Sigmoid colon (tissue), 7 donors: ENCODE results near the gene NUP58. TPM values are rescaled to one million over a fixed set of nuclear protein-coding genes. Genes with fewer than 3 reads are reported as not detected.

Experiments used
- DNase-seq: peaks from one replicate; pipeline ENCODE4 v3.0.0-alpha.2; 2019
- H3K27ac ChIP-seq, 4 donors: fragments of 200-600 bp; sonication (generic); one replicate each; pipeline ENCODE4 v1.5.1; 2016 to 2019; ENCODE audit warnings: mild to moderate bottlenecking in 1 of 4
- H3K27me3 ChIP-seq, 3 donors: fragments of 200-600 bp; sonication (generic); one replicate each; pipeline ENCODE4 v1.5.1; 2019; ENCODE audit warnings: mild to moderate bottlenecking in 1 of 3
- H3K36me3 ChIP-seq, 4 donors: fragments of 200-600 bp; sonication (generic); one replicate each; pipeline ENCODE4 v1.5.1; 2016 to 2019
- H3K4me1 ChIP-seq, 4 donors: fragments of 200-600 bp; sonication (generic); one replicate each; pipeline ENCODE4 v1.5.1; 2017 to 2019
- H3K4me3 ChIP-seq, 4 donors: fragments of 200-600 bp; sonication (generic); one replicate each; pipeline ENCODE4 v1.5.1; 2017 to 2019; ENCODE audit warnings: mild to moderate bottlenecking in 2 of 4, moderate library complexity in 1 of 4
- H3K9me3 ChIP-seq, 4 donors: fragments of 200-600 bp in 3 of 4; sonication (generic) in 3 of 4; one replicate each; pipeline versions ENCODE4 v1.5.1 to v1.6.1; 2013 to 2019
- CTCF ChIP-seq, 4 experiments: fragments of 450-650 bp in 3 of 4; fragments of 200-600 bp in 1 of 4; IDR thresholded peaks; one replicate each; pipeline ENCODE4 v1.5.1; 2016 to 2019; ENCODE audit warnings: antibody characterized with exemption in 4 of 4, mild to moderate bottlenecking in 3 of 4, moderate library complexity in 2 of 4
- EP300 ChIP-seq, 4 donors: sonication (generic); formaldehyde crosslinking; IDR thresholded peaks; one replicate each; pipeline ENCODE4 v1.6.1; 2017; ENCODE audit warnings: antibody characterized with exemption in 4 of 4
- POLR2A ChIP-seq, 2 donors: fragments of 450-650 bp; IDR thresholded peaks; one replicate each; pipeline ENCODE4 v1.6.1; 2016; ENCODE audit warnings: antibody characterized with exemption in 2 of 2, mild to moderate bottlenecking in 2 of 2, moderate library complexity in 2 of 2
- POLR2AphosphoS5 ChIP-seq, 4 donors: sonication (generic); formaldehyde crosslinking; IDR thresholded peaks; one replicate each; pipeline ENCODE4 v1.6.1; 2017; ENCODE audit warnings: antibody characterized with exemption in 4 of 4
- WGBS, 2 donors: extraction: QIAGEN DNeasy Blood & Tissue Kit; methylation state at CpG; one replicate each; pipeline ENCODE4 v1.1.7; 2013; 5-methylcytosine and 5-hydroxymethylcytosine counted together
- intact Hi-C: fragments of 100-400 bp; cut with DNase I; formaldehyde crosslinking; loops from one replicate; pipeline ENCODE4 v1.15.1; 2023
- polyA plus RNA-seq, 3 donors: library from polyadenylated mRNA; stranded (reverse); fragments of 200-250 nt; gene quantifications; one replicate each; pipeline ENCODE4 v1.2.3, GENCODE V29; 2013
- total RNA-seq, 4 donors: library from RNA; depleted of rRNA; stranded (reverse); fragments of >200 nt; gene quantifications; one replicate each; pipeline ENCODE4 v1.1.0, GENCODE V29; 2016
- donor health status: healthy with polysubstance abuse.
- donor health status: Bipolar disorder and iron deficiency.
- donor health status: healthy.

Gene NUP58
- total and polyA plus RNA-seq, 7 donors = 10.2 to 50.3 (median 30.3) TPM

GRCh38 chr13:25295228-25295627 is 6.2 kb upstream of the NUP58 start:
- TF ChIP-seq EP300 (IDR thresholded peaks at IDR 0.05) (no peak), CTCF (IDR thresholded peaks at IDR 0.05) (no peak), POLR2A (IDR thresholded peaks at IDR 0.05) (no peak), POLR2AphosphoS5 (IDR thresholded peaks at IDR 0.05) (no peak)
- Histone ChIP-seq H3K4me1 (no peaks in the 10 kb centered on the region), H3K27me3 (no peaks in the 10 kb centered on the region), H3K36me3 (no peaks in the 10 kb centered on the region), H3K9me3 (no peaks in the 10 kb centered on the region), H3K27ac (no peak overlapping the region), H3K4me3 (no peak overlapping the region)
- intact Hi-C loops = no loop called here
- WGBS, 2 donors = 92% methylated on average over 3 of the region's 3 CpGs
- DNase-seq = no peak

- Histone ChIP-seq H3K27ac (no peak overlapping the region), H3K4me1 (peaks cover 0 to under 1% (median 0%) of the 10 kb centered on the region in 4 donors), H3K4me3 (no peak overlapping the region), H3K27me3 (no peaks in the 10 kb centered on the region), H3K9me3 (no peaks in the 10 kb centered on the region), H3K36me3 (no peaks in the 10 kb centered on the region)
- intact Hi-C loops = no loop called here
- no peak for TF ChIP-seq POLR2A (IDR thresholded peaks at IDR 0.05)
- TF ChIP-seq POLR2AphosphoS5 (IDR thresholded peaks at IDR 0.05) = no peak
- no peak for TF ChIP-seq CTCF (IDR thresholded peaks at IDR 0.05)
- no peak for TF ChIP-seq EP300 (IDR thresholded peaks at IDR 0.05)
- WGBS, 2 donors = 78 to 83% methylated on average over 3 of the region's 3 CpGs
- no peak for DNase-seq
Measured at GRCh38 chr13:25295701-25296100, 5.7 kb upstream of the NUP58 start.

- Histone ChIP-seq H3K27ac (peak overlapping the region; percentile 91 to 96 (median 94)), H3K4me1 (peaks cover 0 to 15% (median 11%) of the 10 kb centered on the region in 4 donors), H3K4me3 (peak overlapping the region; percentile 72 to 82 (median 74)), H3K9me3 (no peaks in the 10 kb centered on the region), H3K36me3 (no peaks in the 10 kb centered on the region), H3K27me3 (no peaks in the 10 kb centered on the region)
- TF ChIP-seq CTCF (IDR thresholded peaks at IDR 0.05) (no peak), EP300 (IDR thresholded peaks at IDR 0.05) (no peak), POLR2A (IDR thresholded peaks at IDR 0.05) (no peak), POLR2AphosphoS5 (IDR thresholded peaks at IDR 0.05) (no peak)
- WGBS, 2 donors = 22 to 45% methylated on average over 33 of the region's 33 CpGs
- peak; percentile 71 for DNase-seq
- intact Hi-C loops = loop anchor here (2.0 to 10.0 kb wide), 3 partner anchors 14 to 1254 kb away; partner anchors contain the start of genes MTMR6 and WASF3
Measured at GRCh38 chr13:25300861-25301346, 521 bp upstream of the NUP58 start.

- DNase-seq = no peak
- Histone ChIP-seq H3K36me3 (no peaks in the 10 kb centered on the region), H3K27ac (peak overlapping the region; percentile 91 to 96 (median 94)), H3K9me3 (no peaks in the 10 kb centered on the region), H3K27me3 (no peaks in the 10 kb centered on the region), H3K4me1 (peaks cover 0 to 15% (median 11%) of the 10 kb centered on the region in 4 donors), H3K4me3 (peak overlapping the region; percentile 72 to 82 (median 74))
- intact Hi-C loops = loop anchor here (5.0 to 10.0 kb wide), 2 partner anchors 380 to 1253 kb away; partner anchors contain the start of gene WASF3
- WGBS, 2 donors = 0 to 5% methylated on average over 7 of the region's 7 CpGs
- TF ChIP-seq EP300 (IDR thresholded peaks at IDR 0.05) = no peak
- TF ChIP-seq CTCF (IDR thresholded peaks at IDR 0.05) = no peak
- TF ChIP-seq POLR2AphosphoS5 (IDR thresholded peaks at IDR 0.05) = no peak
- no peak for TF ChIP-seq POLR2A (IDR thresholded peaks at IDR 0.05)
Measured at GRCh38 chr13:25302121-25302520, 696 bp downstream of the NUP58 start.
